HEK293 (cell line): Measurements from ENCODE around the gene RASD1.
A peak's percentile ranks its signal among the peaks of the same experiment; 100 is the strongest.

Source experiments
- TCF7L2 ChIP-seq: IDR thresholded peaks from 2 replicates; pipeline ENCODE4 v1.6.1; 2011; ENCODE audit warnings: low read depth, mild to moderate bottlenecking, inconsistent platforms, low read length, moderate library complexity, borderline replicate concordance
- TSHZ1 ChIP-seq: fragments of 450-650 bp; formaldehyde crosslinking; IDR thresholded peaks from 2 replicates; pipeline ENCODE4 v1.5.1; 2016; ENCODE audit warnings: missing biosample characterization, missing genetic modification characterization, borderline replicate concordance
- WT1 ChIP-seq: fragments of 450-650 bp; formaldehyde crosslinking; IDR thresholded peaks from 2 replicates; pipeline ENCODE4 v1.5.1; 2016; ENCODE audit warnings: missing biosample characterization, missing genetic modification characterization
- ZBTB26 ChIP-seq: fragments of 450-650 bp; formaldehyde crosslinking; optimal IDR thresholded peaks from 2 replicates; pipeline ENCODE3; 2016; ENCODE audit warnings: missing biosample characterization, mild to moderate bottlenecking, missing genetic modification characterization
- ZNF121 ChIP-seq: fragments of 450-650 bp; formaldehyde crosslinking; IDR thresholded peaks from 2 replicates; pipeline ENCODE4 v1.5.1; 2016; ENCODE audit warnings: missing biosample characterization, missing genetic modification characterization
- ZNF16 ChIP-seq: fragments of 450-650 bp; formaldehyde crosslinking; IDR thresholded peaks from 2 replicates; pipeline ENCODE4 v1.5.1; 2016; ENCODE audit warnings: low read depth, missing biosample characterization, missing genetic modification characterization
- ZNF580 ChIP-seq: fragments of 450-650 bp; formaldehyde crosslinking; IDR thresholded peaks from 2 replicates; pipeline ENCODE4 v1.5.1; 2016; ENCODE audit warnings: missing biosample characterization, missing genetic modification characterization
- ZNF707 ChIP-seq: fragments of 450-650 bp; formaldehyde crosslinking; IDR thresholded peaks from 2 replicates; pipeline ENCODE4 v1.5.1; 2016; ENCODE audit warnings: missing biosample characterization, missing genetic modification characterization

GRCh38 chr17:17497065-17497844, 1.1 kb upstream of the RASD1 start:
- TF ChIP-seq TSHZ1 (tag by site-specific recombination) (no peak), TCF7L2 (no peak), ZNF580 (no peak), ZNF707 (tag by site-specific recombination) (peak; percentile 86), ZNF16 (no peak), WT1 (tag by site-specific recombination) (no peak), ZNF121 (tag by site-specific recombination) (no peak), ZBTB26 (tag by site-specific recombination) (no peak)
